HCT116 (cell line): Measurements from ENCODE around the gene GTF2IRD1. TPM values are rescaled to one million over a fixed set of nuclear protein-coding genes. Genes with fewer than 3 reads are reported as not detected.
"Not testable (repeated sequence)": the region's sequence is repeated elsewhere in the genome, so short reads cannot be mapped to it uniquely, and the experiment has no call there.

ENCODE experiments used
- ATAC-seq: fragments of 200-7000 bp; cut with Tn5 transposase; 2 replicates; pipeline ENCODE4 v1.9.1; 2020; ENCODE audit warnings: mild to moderate bottlenecking, moderate library complexity
- BruUV-seq: library from RNA; stranded (reverse); fragments of 400-500 nt; replicated peaks from 2 replicates; lab custom pipeline; 2021; lab: Mats Ljungman, UMichigan
- CTCF ChIA-PET: fragments of 300-600 bp; sonication (Branson Sonifier 250); formaldehyde crosslinking; loops from one replicate; lab custom pipeline; 2021; ENCODE audit warnings: antibody characterized with exemption; lab: Charles Lee
- POLR2A ChIA-PET: fragments of 300-600, 350-600 bp; sonication (Branson Sonifier 250); formaldehyde crosslinking; loops from one replicate; lab custom pipeline; 2021; ENCODE audit warnings: antibody characterized with exemption; lab: Charles Lee
- RAD21 ChIA-PET, 2 experiments: fragments of 300-600 bp; sonication (Branson Sonifier 250); formaldehyde crosslinking; loops; one replicate each; lab custom pipeline; 2023; ENCODE audit warnings: low total read pairs in 2 of 2; ENCODE audit not compliant: uncharacterized antibody in 2 of 2, unreplicated experiment in 2 of 2, low non-redundant PET in 1 of 2; lab: Charles Lee
- DNase-seq: peaks from one replicate; pipeline ENCODE4 v3.0.0-alpha.2; 2010; ENCODE audit warnings: low read depth, low spot score
- H2AFZ ChIP-seq: fragments of 200-600 bp; shearing (Covaris generic), sonication (generic); 2 replicates; pipeline ENCODE4 v1.6.1; 2017; ENCODE audit warnings: low read depth, mixed run types, mixed read lengths, antibody characterized with exemption, low read length; ENCODE audit not compliant: poor library complexity, severe bottlenecking
- H3K27ac ChIP-seq: 2 replicates; pipeline ENCODE4 v1.5.1; 2012; ENCODE audit warnings: low read depth, low read length
- H3K27me3 ChIP-seq: fragments of 200-600 bp; sonication (generic); 2 replicates; pipeline ENCODE4 v1.6.1; 2016; ENCODE audit warnings: mixed run types, low read length, mixed read lengths; ENCODE audit not compliant: insufficient read depth
- H3K36me3 ChIP-seq, 2 experiments: fragments of 200-500 bp in 1 of 2; fragments of 200-600 bp in 1 of 2; sonication (Bioruptor generic) in 1 of 2; sonication (generic) in 1 of 2; 2 replicates each; pipeline versions ENCODE4 v1.5.1 to v1.6.1; 2014 to 2016; ENCODE audit warnings: low read length in 2 of 2, inconsistent platforms in 1 of 2, mixed read lengths in 1 of 2, mixed run types in 1 of 2; ENCODE audit not compliant: insufficient read depth in 2 of 2, control insufficient read depth in 1 of 2
- H3K4me1 ChIP-seq, 2 experiments: fragments of 200-600 bp in 1 of 2; sonication (generic) in 1 of 2; 2 replicates each; pipeline versions ENCODE4 v1.5.1 to v1.6.1; 2012 to 2017; ENCODE audit warnings: low read length in 2 of 2, inconsistent platforms in 1 of 2, mild to moderate bottlenecking in 1 of 2, mixed read lengths in 1 of 2, mixed run types in 1 of 2, moderate library complexity in 1 of 2; ENCODE audit not compliant: insufficient read depth in 2 of 2, control insufficient read depth in 1 of 2
- H3K4me2 ChIP-seq: fragments of 200-600 bp; sonication (generic); 2 replicates; pipeline ENCODE4 v1.6.1; 2017; ENCODE audit warnings: mixed run types, low read length, mixed read lengths
- H3K4me3 ChIP-seq, 2 experiments: fragments of 200-600 bp in 1 of 2; sonication (generic) in 1 of 2; replicated peaks in 1 of 2; 2 replicates each; pipeline ENCODE4 v1.5.1; 2011 to 2016; ENCODE audit warnings: low read length in 2 of 2, control low read depth in 1 of 2, low read depth in 1 of 2, mild to moderate bottlenecking in 1 of 2, mixed read lengths in 1 of 2, mixed run types in 1 of 2
- H3K79me2 ChIP-seq: fragments of 200-600 bp; sonication (generic); 2 replicates; pipeline ENCODE4 v1.6.1; 2017; ENCODE audit warnings: mild to moderate bottlenecking, mixed run types, low read length, moderate library complexity, mixed read lengths; ENCODE audit not compliant: insufficient read depth
- H3K9ac ChIP-seq: fragments of 200-600 bp; sonication (generic); 2 replicates; pipeline ENCODE4 v1.6.1; 2016; ENCODE audit warnings: low read length, mixed read lengths
- H3K9me2 ChIP-seq: fragments of 200-600 bp; sonication (generic), shearing (Covaris generic); 2 replicates; pipeline ENCODE4 v1.6.1; 2017; ENCODE audit warnings: mixed run types, mild to moderate bottlenecking, moderate library complexity; ENCODE audit not compliant: insufficient read depth
- H3K9me3 ChIP-seq, 2 experiments: fragments of 200-500 bp in 1 of 2; fragments of 200-600 bp in 1 of 2; sonication (Bioruptor generic) in 1 of 2; sonication (generic) in 1 of 2; 2 replicates each; pipeline ENCODE4 v1.6.1; 2014 to 2017; ENCODE audit warnings: low read length in 2 of 2, mixed read lengths in 2 of 2, inconsistent platforms in 1 of 2, low read depth in 1 of 2, mild to moderate bottlenecking in 1 of 2, mixed run types in 1 of 2, moderate library complexity in 1 of 2; ENCODE audit not compliant: control insufficient read depth in 1 of 2, insufficient read depth in 1 of 2
- H4K20me1 ChIP-seq: fragments of 200-600 bp; sonication (generic), shearing (Covaris generic); 2 replicates; pipeline ENCODE4 v1.6.1; 2017; ENCODE audit warnings: mixed run types, mild to moderate bottlenecking, moderate library complexity; ENCODE audit not compliant: insufficient read depth
- EGR1 ChIP-seq: IDR thresholded peaks from 2 replicates; pipeline ENCODE4 v1.6.1; 2012; ENCODE audit warnings: low read depth
- ELF1 ChIP-seq: IDR thresholded peaks from 2 replicates; pipeline ENCODE4 v1.6.1; 2012; ENCODE audit warnings: low read depth, borderline replicate concordance
- EZH2 ChIP-seq: fragments of 200-600 bp; sonication (generic); IDR thresholded peaks from 2 replicates; pipeline ENCODE4 v1.6.1; 2017; ENCODE audit warnings: antibody characterized with exemption, mixed run types
- FOSL1 ChIP-seq: IDR thresholded peaks from 2 replicates; pipeline ENCODE4 v1.6.1; 2012; ENCODE audit warnings: low read depth
- JUND ChIP-seq: IDR thresholded peaks from 2 replicates; pipeline ENCODE4 v1.6.1; 2012
- SRF ChIP-seq: IDR thresholded peaks from 2 replicates; pipeline ENCODE4 v1.6.1; 2012; ENCODE audit warnings: low read depth
- TCF7L2 ChIP-seq: IDR thresholded peaks from 2 replicates; pipeline ENCODE4 v1.7.0; 2011; ENCODE audit warnings: borderline replicate concordance, inconsistent platforms; ENCODE audit not compliant: insufficient read depth, insufficient read length; ENCODE audit errors: extremely low read depth
- YY1 ChIP-seq: IDR thresholded peaks from 2 replicates; pipeline ENCODE4 v1.6.1; 2011; ENCODE audit warnings: low read length, low read depth, moderate library complexity, mild to moderate bottlenecking; ENCODE audit not compliant: insufficient replicate concordance; ENCODE audit errors: extremely low read depth
- ZFX ChIP-seq: fragments of 450-650 bp; IDR thresholded peaks from 2 replicates; pipeline ENCODE4 v1.6.1; 2017
- ZNF274 ChIP-seq: fragments of 200-500 bp; sonication (Bioruptor generic); IDR thresholded peaks from 2 replicates; pipeline ENCODE4 v1.6.1; 2014; ENCODE audit warnings: mild to moderate bottlenecking, low read depth, low read length, inconsistent platforms
- intact Hi-C: fragments of 100-400 bp; cut with micrococcal nuclease; formaldehyde crosslinking; loops from 2 replicates; pipeline ENCODE4 v1.10.0; 2022
- total RNA-seq: library from RNA; stranded (reverse); gene quantifications from one replicate; pipeline ENCODE4 v1.2.1, GENCODE V29; 2021; ENCODE audit not compliant: unreplicated experiment
- TF ChIP-seq, protein P1 (sequence below): IDR thresholded peaks from 2 replicates; pipeline ENCODE4 v1.6.1; 2012
- TF ChIP-seq, protein P2 (sequence below), 3 experiments: fragments of 200-600 bp in 1 of 3; sonication (generic) in 1 of 3; IDR thresholded peaks in 2 of 3; conservative IDR thresholded peaks in 1 of 3; 2 replicates each; pipeline ENCODE4 v1.5.1; 2012 to 2017; ENCODE audit warnings: low read depth in 2 of 3, low read length in 2 of 3, antibody characterized with exemption in 1 of 3, borderline replicate concordance in 1 of 3, control low read depth in 1 of 3, mild to moderate bottlenecking in 1 of 3, mixed read lengths in 1 of 3, mixed run types in 1 of 3, moderate library complexity in 1 of 3; ENCODE audit not compliant: insufficient read depth in 1 of 3
- TF ChIP-seq, protein P3 (sequence below): IDR thresholded peaks from 2 replicates; pipeline ENCODE4 v1.6.1; 2012; ENCODE audit warnings: low read depth

Gene GTF2IRD1
- total RNA-seq, 1 experiment from 2014 or later: 34.5 TPM

DNA sequence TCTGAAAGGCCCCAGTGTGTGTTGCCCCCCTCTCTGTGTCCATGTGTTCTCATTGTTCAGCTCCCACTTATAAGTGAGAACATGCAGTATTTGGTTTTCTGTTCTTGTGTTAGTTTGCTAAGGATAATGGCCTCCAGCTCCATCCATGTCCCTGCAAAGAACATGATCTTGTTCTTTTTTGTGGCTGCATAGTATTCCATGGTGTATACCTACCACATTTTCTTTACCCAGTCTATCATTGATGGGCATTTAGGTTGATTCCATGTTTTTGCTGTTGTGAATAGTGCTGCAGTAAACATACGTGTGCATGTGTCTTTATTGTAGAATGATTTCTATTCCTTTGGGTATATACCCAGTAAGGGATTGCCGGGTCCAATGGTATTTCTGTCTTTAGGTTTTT is 37.8 kb downstream of the GTF2IRD1 start:
- H3K79me2 ChIP-seq, H4K20me1 ChIP-seq, H3K9me3 ChIP-seq, CTCF ChIA-PET, H3K36me3 ChIP-seq, H3K27ac ChIP-seq, DNase-seq, H3K27me3 ChIP-seq, intact Hi-C loops, BruUV-seq, H3K4me3 ChIP-seq, H3K4me2 ChIP-seq, H3K4me1 ChIP-seq, H2AFZ ChIP-seq, ATAC-seq, RAD21 ChIA-PET, H3K9ac ChIP-seq, H3K9me2 ChIP-seq, POLR2A ChIA-PET: not testable (repeated sequence)

DNA sequence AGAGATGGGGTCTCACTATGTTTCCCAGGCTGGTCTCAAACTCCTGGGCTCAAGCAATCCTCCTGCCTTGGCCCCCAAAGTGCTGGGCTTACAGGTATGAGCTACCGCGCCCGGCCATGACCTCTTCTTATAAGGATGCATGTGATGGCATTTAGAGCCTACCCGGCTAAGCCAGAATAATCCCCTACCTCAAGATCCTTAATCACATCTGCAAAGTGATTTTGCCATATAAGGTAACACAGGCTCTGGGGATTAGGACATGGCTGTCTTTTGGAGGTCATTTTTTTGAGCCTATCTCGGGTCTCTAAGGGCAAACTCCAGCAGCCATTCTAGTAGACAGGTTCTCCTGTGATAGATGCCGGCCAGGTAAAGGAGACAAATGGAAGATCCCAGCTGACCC is 39.6 kb downstream of the GTF2IRD1 start:
- H3K79me2 ChIP-seq: no peaks in the 10 kb centered on the region; the same call in 1 of the 2 replicates
- H3K27ac ChIP-seq: no peak overlapping the region
- no peak overlapping the region for H3K4me2 ChIP-seq
- H3K27me3 ChIP-seq: no peaks in the 10 kb centered on the region
- no TSS peak for BruUV-seq
- POLR2A ChIA-PET: no interaction called here
- DNase-seq: no peak
- no peak overlapping the region for H2AFZ ChIP-seq
- H3K9me2 ChIP-seq: no peaks in the 10 kb centered on the region
- CTCF ChIA-PET: no interaction called here
- no peak for ATAC-seq
- H3K4me3 ChIP-seq: no peak overlapping the region
- no peaks in the 10 kb centered on the region for H3K9me3 ChIP-seq
- H4K20me1 ChIP-seq: no peaks in the 10 kb centered on the region
- RAD21 ChIA-PET: no interaction called here
- H3K36me3 ChIP-seq: no peaks in the 10 kb centered on the region
- H3K9ac ChIP-seq: no peak overlapping the region
- intact Hi-C loops: no loop called here
- no peaks in the 10 kb centered on the region for H3K4me1 ChIP-seq
- TF ChIP-seq YY1 (no peak), ZFX (no peak), ZNF274 (no peak), JUND (no peak), FOSL1 (no peak), EGR1 (no peak), TCF7L2 (no peak), EZH2 (no peak), SRF (no peak), ELF1 (no peak)
- TF ChIP-seq, protein P1, sequence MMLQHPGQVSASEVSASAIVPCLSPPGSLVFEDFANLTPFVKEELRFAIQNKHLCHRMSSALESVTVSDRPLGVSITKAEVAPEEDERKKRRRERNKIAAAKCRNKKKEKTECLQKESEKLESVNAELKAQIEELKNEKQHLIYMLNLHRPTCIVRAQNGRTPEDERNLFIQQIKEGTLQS: no peak
- TF ChIP-seq, protein P2, sequence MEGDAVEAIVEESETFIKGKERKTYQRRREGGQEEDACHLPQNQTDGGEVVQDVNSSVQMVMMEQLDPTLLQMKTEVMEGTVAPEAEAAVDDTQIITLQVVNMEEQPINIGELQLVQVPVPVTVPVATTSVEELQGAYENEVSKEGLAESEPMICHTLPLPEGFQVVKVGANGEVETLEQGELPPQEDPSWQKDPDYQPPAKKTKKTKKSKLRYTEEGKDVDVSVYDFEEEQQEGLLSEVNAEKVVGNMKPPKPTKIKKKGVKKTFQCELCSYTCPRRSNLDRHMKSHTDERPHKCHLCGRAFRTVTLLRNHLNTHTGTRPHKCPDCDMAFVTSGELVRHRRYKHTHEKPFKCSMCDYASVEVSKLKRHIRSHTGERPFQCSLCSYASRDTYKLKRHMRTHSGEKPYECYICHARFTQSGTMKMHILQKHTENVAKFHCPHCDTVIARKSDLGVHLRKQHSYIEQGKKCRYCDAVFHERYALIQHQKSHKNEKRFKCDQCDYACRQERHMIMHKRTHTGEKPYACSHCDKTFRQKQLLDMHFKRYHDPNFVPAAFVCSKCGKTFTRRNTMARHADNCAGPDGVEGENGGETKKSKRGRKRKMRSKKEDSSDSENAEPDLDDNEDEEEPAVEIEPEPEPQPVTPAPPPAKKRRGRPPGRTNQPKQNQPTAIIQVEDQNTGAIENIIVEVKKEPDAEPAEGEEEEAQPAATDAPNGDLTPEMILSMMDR (IDR thresholded peaks at IDR 0.05 in 2 of 3, conservative IDR thresholded peaks at IDR 0.05 in 1 of 3; ENCODE audit: borderline replicate concordance in 1 of 3, insufficient read depth in 1 of 3, low read depth in 2 of 3, low read length in 2 of 3): no peak
- TF ChIP-seq, protein P3, sequence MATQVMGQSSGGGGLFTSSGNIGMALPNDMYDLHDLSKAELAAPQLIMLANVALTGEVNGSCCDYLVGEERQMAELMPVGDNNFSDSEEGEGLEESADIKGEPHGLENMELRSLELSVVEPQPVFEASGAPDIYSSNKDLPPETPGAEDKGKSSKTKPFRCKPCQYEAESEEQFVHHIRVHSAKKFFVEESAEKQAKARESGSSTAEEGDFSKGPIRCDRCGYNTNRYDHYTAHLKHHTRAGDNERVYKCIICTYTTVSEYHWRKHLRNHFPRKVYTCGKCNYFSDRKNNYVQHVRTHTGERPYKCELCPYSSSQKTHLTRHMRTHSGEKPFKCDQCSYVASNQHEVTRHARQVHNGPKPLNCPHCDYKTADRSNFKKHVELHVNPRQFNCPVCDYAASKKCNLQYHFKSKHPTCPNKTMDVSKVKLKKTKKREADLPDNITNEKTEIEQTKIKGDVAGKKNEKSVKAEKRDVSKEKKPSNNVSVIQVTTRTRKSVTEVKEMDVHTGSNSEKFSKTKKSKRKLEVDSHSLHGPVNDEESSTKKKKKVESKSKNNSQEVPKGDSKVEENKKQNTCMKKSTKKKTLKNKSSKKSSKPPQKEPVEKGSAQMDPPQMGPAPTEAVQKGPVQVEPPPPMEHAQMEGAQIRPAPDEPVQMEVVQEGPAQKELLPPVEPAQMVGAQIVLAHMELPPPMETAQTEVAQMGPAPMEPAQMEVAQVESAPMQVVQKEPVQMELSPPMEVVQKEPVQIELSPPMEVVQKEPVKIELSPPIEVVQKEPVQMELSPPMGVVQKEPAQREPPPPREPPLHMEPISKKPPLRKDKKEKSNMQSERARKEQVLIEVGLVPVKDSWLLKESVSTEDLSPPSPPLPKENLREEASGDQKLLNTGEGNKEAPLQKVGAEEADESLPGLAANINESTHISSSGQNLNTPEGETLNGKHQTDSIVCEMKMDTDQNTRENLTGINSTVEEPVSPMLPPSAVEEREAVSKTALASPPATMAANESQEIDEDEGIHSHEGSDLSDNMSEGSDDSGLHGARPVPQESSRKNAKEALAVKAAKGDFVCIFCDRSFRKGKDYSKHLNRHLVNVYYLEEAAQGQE: no peak
